BLaER1 (cell line): ENCODE results near the gene CSTF3.

Experiments
- H3K27ac ChIP-seq: shearing (Covaris generic); formaldehyde crosslinking; 2 replicates; pipeline ENCODE4 v1.8.1; 2022
- H3K27me3 ChIP-seq: shearing (Covaris generic); formaldehyde crosslinking; 2 replicates; pipeline ENCODE4 v1.8.1; 2022
- H3K36me3 ChIP-seq: shearing (Covaris generic); formaldehyde crosslinking; 2 replicates; pipeline ENCODE4 v1.8.1; 2022
- H3K4me1 ChIP-seq: shearing (Covaris generic); formaldehyde crosslinking; 2 replicates; pipeline ENCODE4 v1.8.1; 2022
- H3K4me2 ChIP-seq: shearing (Covaris generic); formaldehyde crosslinking; 2 replicates; pipeline ENCODE4 v1.8.1; 2022
- H3K4me3 ChIP-seq: shearing (Covaris generic); formaldehyde crosslinking; 2 replicates; pipeline ENCODE4 v1.8.1; 2022
- H3K9ac ChIP-seq: shearing (Covaris generic); formaldehyde crosslinking; 2 replicates; pipeline ENCODE4 v1.8.1; 2022
- H3K9me3 ChIP-seq: shearing (Covaris generic); formaldehyde crosslinking; 2 replicates; pipeline ENCODE4 v1.8.1; 2022
- H4K20me1 ChIP-seq: shearing (Covaris generic); formaldehyde crosslinking; 2 replicates; pipeline ENCODE4 v1.8.1; 2022
- Cebpa-rat ChIP-seq: shearing (Covaris generic); IDR thresholded peaks from 2 replicates; pipeline ENCODE4 v1.8.1; 2022

Gene CSTF3

GRCh38 chr11:33094157-33094556 lies 67.1 kb downstream of the CSTF3 start:
- Histone ChIP-seq H3K9me3 (no peaks in the 10 kb centered on the region), H3K4me2 (no peak overlapping the region), H3K9ac (no peak overlapping the region), H3K27me3 (no peaks in the 10 kb centered on the region), H3K36me3 (peaks cover 69% of the 10 kb centered on the region), H3K4me1 (no peaks in the 10 kb centered on the region), H4K20me1 (no peaks in the 10 kb centered on the region), H3K4me3 (no peak overlapping the region), H3K27ac (no peak overlapping the region)
- no peak for TF ChIP-seq Cebpa-rat

GRCh38 chr11:33089776-33090175 lies 71.5 kb downstream of the CSTF3 start:
- Histone ChIP-seq H3K36me3 (peaks cover 78% of the 10 kb centered on the region), H3K4me1 (no peaks in the 10 kb centered on the region), H3K4me2 (no peak overlapping the region), H3K27ac (no peak overlapping the region), H4K20me1 (no peaks in the 10 kb centered on the region), H3K9me3 (no peaks in the 10 kb centered on the region), H3K4me3 (no peak overlapping the region), H3K27me3 (no peaks in the 10 kb centered on the region), H3K9ac (no peak overlapping the region)
- TF ChIP-seq Cebpa-rat, result no peak

GRCh38 chr11:33086017-33086416 lies 75.3 kb downstream of the CSTF3 start:
- Histone ChIP-seq H3K27ac (no peak overlapping the region), H3K9ac (no peak overlapping the region), H3K4me2 (no peak overlapping the region), H3K36me3 (peaks cover 80% of the 10 kb centered on the region), H3K4me3 (no peak overlapping the region), H3K4me1 (no peaks in the 10 kb centered on the region), H3K27me3 (no peaks in the 10 kb centered on the region), H3K9me3 (no peaks in the 10 kb centered on the region), H4K20me1 (no peaks in the 10 kb centered on the region)
- TF ChIP-seq Cebpa-rat, result no peak

GRCh38 chr11:33083918-33084317 lies 77.4 kb downstream of the CSTF3 start:
- Histone ChIP-seq H3K36me3 (peaks cover 82% of the 10 kb centered on the region), H3K9ac (no peak overlapping the region), H3K4me3 (no peak overlapping the region), H3K4me2 (no peak overlapping the region), H3K27ac (no peak overlapping the region), H3K9me3 (no peaks in the 10 kb centered on the region), H3K27me3 (no peaks in the 10 kb centered on the region), H3K4me1 (no peaks in the 10 kb centered on the region), H4K20me1 (no peaks in the 10 kb centered on the region)
- no peak for TF ChIP-seq Cebpa-rat

- H3K36me3 ChIP-seq, result peaks cover 96% of the 10 kb centered on the region
Observed at GRCh38 chr11:33072465-33072864, 88.8 kb downstream of the CSTF3 start.

GRCh38 chr11:33068611-33069340 lies 92.5 kb downstream of the CSTF3 start:
- H3K4me3 ChIP-seq, result no peak overlapping the region
- no peaks in the 10 kb centered on the region for H3K9me3 ChIP-seq
- no peaks in the 10 kb centered on the region for H3K27me3 ChIP-seq
- TF ChIP-seq Cebpa-rat, result no peak
- H3K9ac ChIP-seq, result no peak overlapping the region
- H3K27ac ChIP-seq, result no peak overlapping the region
- no peak overlapping the region for H3K4me2 ChIP-seq
- peaks cover 9% of the 10 kb centered on the region for H3K4me1 ChIP-seq
- H4K20me1 ChIP-seq, result peaks cover 5% of the 10 kb centered on the region; the same call in 1 of the 2 replicates
- H3K36me3 ChIP-seq, result peaks cover 95% of the 10 kb centered on the region

More at GRCh38 chr11:33072465-33072864, 88.8 kb downstream of the CSTF3 start:
- Histone ChIP-seq H3K4me3 (no peak overlapping the region), H3K27ac (no peak overlapping the region), H3K9ac (no peak overlapping the region), H3K4me2 (no peak overlapping the region), H4K20me1 (peaks cover under 1% of the 10 kb centered on the region; the same call in 1 of the 2 replicates), H3K4me1 (no peaks in the 10 kb centered on the region), H3K27me3 (no peaks in the 10 kb centered on the region), H3K9me3 (peaks cover 5% of the 10 kb centered on the region; the same call in 1 of the 2 replicates)
- no peak for TF ChIP-seq Cebpa-rat

- H3K9me3 ChIP-seq, result no peaks in the 10 kb centered on the region
- no peak overlapping the region for H3K27ac ChIP-seq
- no peak overlapping the region for H3K4me2 ChIP-seq
- no peaks in the 10 kb centered on the region for H3K27me3 ChIP-seq
- no peak overlapping the region for H3K9ac ChIP-seq
- H3K4me1 ChIP-seq, result peaks cover 19% of the 10 kb centered on the region
- no peak for TF ChIP-seq Cebpa-rat
- peaks cover 91% of the 10 kb centered on the region for H3K36me3 ChIP-seq
- H3K4me3 ChIP-seq, result no peak overlapping the region
- peaks cover 5% of the 10 kb centered on the region; the same call in 1 of the 2 replicates for H4K20me1 ChIP-seq
Observed at GRCh38 chr11:33067294-33067693, 94.0 kb downstream of the CSTF3 start.

GRCh38 chr11:33065445-33066178 lies 95.7 kb downstream of the CSTF3 start:
- Histone ChIP-seq H3K9me3 (no peaks in the 10 kb centered on the region), H3K4me1 (peaks cover 19% of the 10 kb centered on the region), H3K4me2 (no peak overlapping the region), H3K27ac (no peak overlapping the region), H3K36me3 (peaks cover 89% of the 10 kb centered on the region), H4K20me1 (peaks cover 5% of the 10 kb centered on the region; the same call in 1 of the 2 replicates), H3K4me3 (no peak overlapping the region), H3K27me3 (no peaks in the 10 kb centered on the region), H3K9ac (no peak overlapping the region)
- TF ChIP-seq Cebpa-rat, result no peak

- Histone ChIP-seq H4K20me1 (peaks cover 5% of the 10 kb centered on the region; the same call in 1 of the 2 replicates), H3K27ac (no peak overlapping the region), H3K36me3 (peaks cover 89% of the 10 kb centered on the region), H3K9ac (no peak overlapping the region), H3K4me1 (peaks cover 19% of the 10 kb centered on the region), H3K9me3 (no peaks in the 10 kb centered on the region), H3K4me3 (no peak overlapping the region), H3K27me3 (no peaks in the 10 kb centered on the region), H3K4me2 (0 out of 2 replicates have a peak overlapping the region, but pooled peaks have one; percentile 23)
- TF ChIP-seq Cebpa-rat, result no peak
Observed at GRCh38 chr11:33064866-33065265, 96.4 kb downstream of the CSTF3 start.
